ENCODE data around the gene HDAC7. TPM values are rescaled to one million over a fixed set of nuclear protein-coding genes. Genes with fewer than 3 reads are reported as not detected.

The HDAC7 gene
- total RNA-seq, 3 donors from 2014 or later (not counting 1 experiment from before 2014, with no cell fraction given): 141 to 235 (median 147) TPM

- DNase-seq (no peak), ATAC-seq (no peak)
- H3K4me3 ChIP-seq (ENCODE audit: low read length): no peak overlapping the region
- intact Hi-C loops (cut with micrococcal nuclease): no loop called here
- TF ChIP-seq CTCF (IDR thresholded peaks at IDR 0.05): no peak
- no peaks in the 10 kb centered on the region for H3K9me3 ChIP-seq (ENCODE audit: control insufficient read depth, insufficient read depth, low read length)
- no peak overlapping the region for H3K4me3 Mint-ChIP-seq
- WGBS (ENCODE audit: insufficient coverage): 94% methylated on average over 14 of the region's 14 CpGs
- H3K27me3 Mint-ChIP-seq (ENCODE audit: low read depth in 2 of 2): peaks cover 7 to 9% of the 10 kb centered on the region in 2 donors
- H3K9me3 Mint-ChIP-seq: no peaks in the 10 kb centered on the region
- H3K36me3 Mint-ChIP-seq: no peaks in the 10 kb centered on the region
- no peak overlapping the region for H3K27ac ChIP-seq (ENCODE audit: low read length)
- no peak overlapping the region for H3K27ac Mint-ChIP-seq
- no peaks in the 10 kb centered on the region for H3K36me3 ChIP-seq (ENCODE audit: control insufficient read depth, insufficient read depth, low read length)
- no peaks in the 10 kb centered on the region for H3K4me1 Mint-ChIP-seq
- no peaks in the 10 kb centered on the region for H3K27me3 ChIP-seq (ENCODE audit: control insufficient read depth, insufficient read depth, low read length)
- no peaks in the 10 kb centered on the region for H3K4me1 ChIP-seq (ENCODE audit: control insufficient read depth, insufficient read depth, low read length)
These were observed 26.7 kb upstream of the HDAC7 start for GRCh38 chr12:47846294-47846996.

- no peak overlapping the region for H3K27ac Mint-ChIP-seq
- no peak overlapping the region for H3K4me3 ChIP-seq (ENCODE audit: low read length)
These were observed 25.4 kb upstream of the HDAC7 start for GRCh38 chr12:47845081-47845480.

GRCh38 chr12:47844264-47845019 lies 24.7 kb upstream of the HDAC7 start:
- Histone ChIP-seq H3K27ac (ENCODE audit: low read length) (no peak overlapping the region), H3K4me3 (ENCODE audit: low read length) (no peak overlapping the region), H3K9me3 (ENCODE audit: control insufficient read depth, insufficient read depth, low read length) (no peaks in the 10 kb centered on the region), H3K36me3 (ENCODE audit: control insufficient read depth, insufficient read depth, low read length) (no peaks in the 10 kb centered on the region), H3K4me1 (ENCODE audit: control insufficient read depth, insufficient read depth, low read length) (no peaks in the 10 kb centered on the region), H3K27me3 (ENCODE audit: control insufficient read depth, insufficient read depth, low read length) (no peaks in the 10 kb centered on the region)
- H3K4me1 Mint-ChIP-seq: no peaks in the 10 kb centered on the region
- no peak overlapping the region for H3K27ac Mint-ChIP-seq
- no peak for ATAC-seq
- no peak for DNase-seq
- TF ChIP-seq CTCF (IDR thresholded peaks at IDR 0.05): no peak
- 91% methylated on average over 28 of the region's 28 CpGs for WGBS (ENCODE audit: insufficient coverage)
- H3K4me3 Mint-ChIP-seq: no peak overlapping the region
- H3K36me3 Mint-ChIP-seq: no peaks in the 10 kb centered on the region
- intact Hi-C loops (cut with micrococcal nuclease): no loop called here
- no peaks in the 10 kb centered on the region for H3K9me3 Mint-ChIP-seq
- peaks cover 7 to 9% of the 10 kb centered on the region in 2 donors for H3K27me3 Mint-ChIP-seq (ENCODE audit: low read depth in 2 of 2)

More at GRCh38 chr12:47845081-47845480, 25.4 kb upstream of the HDAC7 start:
- 94% methylated on average over 8 of the region's 8 CpGs for WGBS (ENCODE audit: insufficient coverage)
- no peak for DNase-seq
- no peaks in the 10 kb centered on the region for H3K9me3 ChIP-seq (ENCODE audit: control insufficient read depth, insufficient read depth, low read length)
- no peaks in the 10 kb centered on the region for H3K27me3 ChIP-seq (ENCODE audit: control insufficient read depth, insufficient read depth, low read length)
- intact Hi-C loops (cut with micrococcal nuclease): no loop called here
- Mint-ChIP-seq H3K4me3 (no peak overlapping the region), H3K4me1 (no peaks in the 10 kb centered on the region), H3K36me3 (no peaks in the 10 kb centered on the region), H3K27me3 (ENCODE audit: low read depth in 2 of 2) (peaks cover 7 to 9% of the 10 kb centered on the region in 2 donors), H3K9me3 (no peaks in the 10 kb centered on the region)
- no peaks in the 10 kb centered on the region for H3K36me3 ChIP-seq (ENCODE audit: control insufficient read depth, insufficient read depth, low read length)
- H3K4me1 ChIP-seq (ENCODE audit: control insufficient read depth, insufficient read depth, low read length): no peaks in the 10 kb centered on the region
- TF ChIP-seq CTCF (IDR thresholded peaks at IDR 0.05): no peak
- ATAC-seq: no peak
- no peak overlapping the region for H3K27ac ChIP-seq (ENCODE audit: low read length)

Data from natural killer cell (primary cell).